Activated naive CD4-positive, alpha-beta T cell treated with anti-CD3 and anti-CD28 coated beads, Interleukin-2, amount 10 ng/mL, durations not matched to agents 7 days and 5 days (primary cell): ENCODE measurements around the gene ZSCAN4.
A peak's percentile ranks its signal among the peaks of the same experiment; 100 is the strongest.

Experiments used
- CTCF ChIA-PET: fragments of 350-600 bp; sonication (Branson Sonifier 250); formaldehyde crosslinking; loops from one replicate; lab custom pipeline; 2021; ENCODE audit warnings: antibody characterized with exemption; lab: Charles Lee
- DNase-seq: peaks from one replicate; pipeline ENCODE4 v3.0.0-alpha.2; 2020
- H3K27ac Mint-ChIP-seq: one replicate; pipeline ENCODE4 v1.8.0; 2021; ENCODE audit warnings: mild to moderate bottlenecking, moderate library complexity, mixed read lengths
- H3K27me3 Mint-ChIP-seq: one replicate; pipeline ENCODE4 v1.8.0; 2021; ENCODE audit warnings: mild to moderate bottlenecking, mixed read lengths
- H3K36me3 Mint-ChIP-seq: one replicate; pipeline ENCODE4 v1.8.0; 2021; ENCODE audit warnings: mixed read lengths
- H3K4me1 Mint-ChIP-seq: one replicate; pipeline ENCODE4 v1.8.0; 2021; ENCODE audit warnings: mixed read lengths
- H3K4me3 Mint-ChIP-seq: one replicate; pipeline ENCODE4 v1.8.0; 2021; ENCODE audit warnings: mild to moderate bottlenecking, moderate library complexity, mixed read lengths
- H3K9me3 Mint-ChIP-seq: one replicate; pipeline ENCODE4 v1.8.0; 2021; ENCODE audit warnings: mixed read lengths

The ZSCAN4 gene

DNA sequence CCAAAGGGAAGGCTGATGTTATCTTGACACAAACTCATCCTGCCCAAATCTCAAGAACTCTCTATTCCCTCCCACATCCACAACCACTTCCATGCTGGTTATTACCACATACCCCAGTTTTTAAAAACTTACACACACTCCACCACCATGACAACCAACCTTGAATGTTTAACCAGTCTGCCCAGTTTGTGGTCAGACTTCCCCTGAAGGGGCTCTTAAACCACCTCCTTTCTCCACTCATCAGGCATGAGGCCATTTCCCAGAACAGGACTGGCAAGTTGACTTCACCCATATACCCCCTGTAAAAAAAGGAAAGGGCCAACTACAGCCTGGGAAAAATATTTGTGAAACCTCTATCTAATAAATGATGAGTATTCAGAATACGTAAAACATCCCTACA lies 12.4 kb upstream of the ZSCAN4 start:
- Mint-ChIP-seq H3K27me3 (no peaks in the 10 kb centered on the region), H3K4me1 (peaks cover 7% of the 10 kb centered on the region), H3K36me3 (peaks cover 3% of the 10 kb centered on the region), H3K27ac (no peak overlapping the region), H3K4me3 (no peak overlapping the region), H3K9me3 (peaks cover 47% of the 10 kb centered on the region)
- CTCF ChIA-PET: no interaction called here
- DNase-seq: no peak

DNA sequence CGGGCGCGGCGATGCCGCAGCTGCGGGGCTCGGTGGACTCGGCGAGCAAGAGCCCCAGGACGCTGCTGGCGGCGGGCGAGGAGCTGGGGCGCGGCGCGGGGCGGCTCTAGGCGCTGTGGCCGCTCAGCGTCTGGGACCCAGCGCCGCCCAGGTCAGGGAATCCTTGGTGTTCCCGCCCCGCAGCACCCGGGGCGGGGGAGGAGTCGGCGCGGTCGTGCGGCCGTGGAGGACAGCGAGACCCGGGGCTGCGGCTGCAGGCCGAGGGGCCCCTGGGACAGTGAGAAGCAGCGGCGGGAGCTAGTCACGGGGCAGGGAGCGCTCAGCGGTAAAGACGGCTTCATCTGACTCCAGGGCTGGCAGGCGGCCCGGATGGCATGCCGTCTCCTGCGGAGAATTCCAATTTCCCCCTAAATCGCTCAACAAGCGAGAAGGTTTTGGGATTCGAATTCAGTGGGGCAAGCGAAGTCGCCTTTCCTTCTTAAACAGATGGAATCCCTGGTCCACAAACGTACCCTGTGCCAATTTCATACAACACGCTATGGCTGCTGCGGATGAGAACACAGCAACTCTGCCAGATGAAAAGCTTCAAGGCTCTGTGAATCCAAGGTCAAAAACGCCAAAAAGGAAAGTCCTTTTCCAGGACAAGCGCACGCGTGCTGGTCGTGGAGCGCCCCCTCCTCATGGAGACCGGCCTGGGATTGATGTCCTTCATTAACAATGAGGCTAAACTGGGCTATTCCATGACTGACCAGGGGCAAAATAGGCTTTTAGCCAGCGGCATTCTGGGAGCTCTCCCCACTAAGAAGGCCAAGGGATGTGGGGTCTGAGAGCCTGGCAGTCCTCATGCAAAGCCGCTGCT lies 4.2 kb upstream of the ZSCAN4 start:
- peaks cover 7% of the 10 kb centered on the region for H3K9me3 Mint-ChIP-seq
- peaks cover 24% of the 10 kb centered on the region for H3K27me3 Mint-ChIP-seq
- peaks cover 3% of the 10 kb centered on the region for H3K4me1 Mint-ChIP-seq
- H3K36me3 Mint-ChIP-seq: no peaks in the 10 kb centered on the region
- no peak overlapping the region for H3K27ac Mint-ChIP-seq
- CTCF ChIA-PET: interaction anchor here (0.9 to 1.0 kb wide), 2 partner anchors 17 to 30 kb away, joined by 3 read pairs; partner anchors contain the start of gene ZNF551
- peak; percentile 31 for DNase-seq
- H3K4me3 Mint-ChIP-seq: peak overlapping the region; percentile 75

DNA sequence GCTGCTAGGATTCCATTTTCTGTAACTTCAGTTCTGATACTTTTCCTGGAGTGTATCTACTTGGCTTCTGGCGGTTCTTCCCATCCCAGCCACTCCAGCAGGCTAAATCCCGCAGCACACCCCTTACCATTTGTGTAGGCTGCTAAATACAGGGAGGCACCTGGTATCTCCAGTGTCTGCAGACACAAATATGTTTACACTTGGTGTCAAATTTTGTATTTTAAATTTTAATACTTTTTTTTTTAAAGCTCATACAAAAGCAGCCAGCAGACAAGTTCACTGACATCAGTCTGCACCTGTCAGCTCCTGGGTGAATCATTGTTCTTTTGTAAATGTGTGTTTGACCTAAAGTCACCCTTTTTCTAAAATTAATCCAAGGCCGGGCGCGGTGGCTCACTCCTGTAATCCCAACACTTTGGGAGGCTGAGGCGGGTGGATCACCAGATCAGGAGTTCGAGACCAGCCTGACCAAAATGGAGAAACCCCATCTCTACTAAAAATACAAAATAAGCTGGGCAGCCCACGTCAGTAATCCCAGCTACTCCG lies 3.4 kb upstream of the ZSCAN4 start:
- Mint-ChIP-seq H3K27me3 (peaks cover 24% of the 10 kb centered on the region), H3K9me3 (peaks cover 7% of the 10 kb centered on the region), H3K4me3 (no peak overlapping the region), H3K36me3 (no peaks in the 10 kb centered on the region), H3K27ac (no peak overlapping the region), H3K4me1 (peaks cover 3% of the 10 kb centered on the region)
- CTCF ChIA-PET: interaction anchor here (0.9 to 1.0 kb wide), 2 partner anchors 16 to 31 kb away, joined by 3 read pairs; partner anchors contain the start of gene ZNF551
- DNase-seq: no peak

DNA sequence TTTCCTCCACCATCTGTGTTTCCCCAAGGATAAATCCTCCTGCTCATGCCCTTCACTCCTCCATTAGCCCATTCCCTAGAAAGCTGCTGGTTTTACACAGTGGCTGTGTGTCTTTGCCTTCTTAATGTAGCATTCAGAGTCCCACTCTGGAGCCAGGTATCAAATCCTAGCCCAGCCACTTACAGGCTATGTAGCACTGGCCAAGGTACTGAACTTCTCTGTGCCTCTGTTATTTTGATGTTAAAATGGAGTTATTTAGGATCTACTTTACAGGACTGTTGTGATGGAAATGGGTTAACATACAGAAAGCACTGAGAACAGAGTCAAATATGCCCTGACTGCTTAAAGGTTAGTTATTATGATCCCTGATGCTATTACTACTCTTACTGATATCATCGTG lies 1.5 kb upstream of the ZSCAN4 start:
- DNase-seq: no peak
- CTCF ChIA-PET: no interaction called here
- H3K27me3 Mint-ChIP-seq: peaks cover 28% of the 10 kb centered on the region
- H3K27ac Mint-ChIP-seq: no peak overlapping the region
- peaks cover 7% of the 10 kb centered on the region for H3K9me3 Mint-ChIP-seq
- H3K36me3 Mint-ChIP-seq: no peaks in the 10 kb centered on the region
- H3K4me3 Mint-ChIP-seq: no peak overlapping the region
- peaks cover 3% of the 10 kb centered on the region for H3K4me1 Mint-ChIP-seq

DNA sequence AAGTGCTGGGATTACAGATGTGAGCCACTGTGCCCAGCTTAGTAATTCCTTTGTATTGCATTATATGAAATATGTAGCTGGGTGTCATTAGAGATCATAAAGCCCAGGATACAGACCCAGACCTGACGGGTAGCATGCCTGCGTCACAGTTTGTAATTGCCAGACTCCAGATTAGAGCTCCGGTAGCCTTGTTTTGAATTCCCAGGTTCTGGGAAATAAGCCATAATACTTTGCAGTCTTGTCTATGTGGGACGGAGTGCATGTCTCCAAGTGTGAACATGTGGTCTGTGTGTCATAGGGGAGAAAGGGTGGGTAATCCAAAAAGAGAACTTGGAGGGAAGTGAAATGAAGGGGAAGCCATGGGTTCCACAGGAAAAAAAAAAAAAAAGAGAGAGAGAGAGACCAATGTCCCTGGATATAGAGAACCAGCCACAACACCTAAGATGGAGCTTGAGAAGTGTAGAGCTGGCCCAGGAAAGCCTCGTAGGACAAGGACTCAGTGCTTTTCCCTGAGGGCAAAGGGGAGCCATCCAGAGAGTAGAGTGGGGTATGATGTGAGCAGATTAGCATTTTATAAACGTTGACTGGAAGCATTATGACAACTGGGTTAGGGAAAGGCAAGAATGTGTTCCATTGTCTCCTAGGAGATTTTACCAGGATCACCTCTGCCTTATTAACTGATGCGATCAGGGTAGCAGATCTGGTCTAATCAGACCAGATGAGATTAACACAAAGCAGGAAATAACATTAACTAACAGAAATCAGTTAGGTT lies 2.6 kb downstream of the ZSCAN4 start:
- no peak overlapping the region for H3K4me3 Mint-ChIP-seq
- H3K9me3 Mint-ChIP-seq: peaks cover 10% of the 10 kb centered on the region
- H3K36me3 Mint-ChIP-seq: no peaks in the 10 kb centered on the region
- CTCF ChIA-PET: no interaction called here
- H3K4me1 Mint-ChIP-seq: no peaks in the 10 kb centered on the region
- DNase-seq: no peak
- no peak overlapping the region for H3K27ac Mint-ChIP-seq
- H3K27me3 Mint-ChIP-seq: peaks cover 4% of the 10 kb centered on the region

DNA sequence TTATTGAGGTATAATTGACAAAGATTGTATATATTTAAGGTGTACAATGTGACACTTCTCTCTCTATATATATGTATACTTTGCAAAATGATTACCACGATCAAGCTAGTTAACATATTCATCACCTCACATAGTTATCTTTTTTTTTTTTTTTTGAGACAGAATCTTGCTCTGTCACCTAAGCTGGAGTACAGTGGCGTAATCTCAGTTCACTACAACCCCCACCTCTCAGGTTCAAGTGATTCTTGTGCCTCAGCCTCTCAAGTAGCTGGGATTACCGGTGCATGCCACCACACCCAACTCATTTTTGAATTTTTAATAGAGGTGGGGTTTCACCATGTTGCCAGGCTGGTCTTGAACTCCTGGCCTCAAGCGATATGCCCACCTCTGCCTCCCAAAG lies 3.7 kb downstream of the ZSCAN4 start:
- H3K36me3 Mint-ChIP-seq: no peaks in the 10 kb centered on the region
- peaks cover 12% of the 10 kb centered on the region for H3K9me3 Mint-ChIP-seq
- CTCF ChIA-PET: no interaction called here
- no peaks in the 10 kb centered on the region for H3K4me1 Mint-ChIP-seq
- no peak for DNase-seq
- H3K27ac Mint-ChIP-seq: no peak overlapping the region
- no peak overlapping the region for H3K4me3 Mint-ChIP-seq
- H3K27me3 Mint-ChIP-seq: peaks cover 4% of the 10 kb centered on the region

DNA sequence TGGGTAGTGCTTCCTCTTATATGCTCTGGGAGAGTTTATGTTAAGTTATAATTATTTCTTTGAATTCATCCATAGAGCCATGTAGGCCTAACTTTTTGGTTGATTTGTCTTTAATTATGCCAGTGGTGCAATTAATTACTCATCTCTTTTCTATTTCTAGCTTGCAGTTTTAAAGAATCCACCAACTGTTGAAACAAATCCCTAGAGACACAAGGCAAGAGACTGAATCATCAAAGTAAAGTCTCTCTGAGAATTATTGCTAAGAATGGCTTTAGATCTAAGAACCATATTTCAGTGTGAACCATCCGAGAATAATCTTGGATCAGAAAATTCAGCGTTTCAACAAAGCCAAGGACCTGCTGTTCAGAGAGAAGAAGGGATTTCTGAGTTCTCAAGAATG lies 7.1 kb downstream of the ZSCAN4 start:
- Mint-ChIP-seq H3K4me3 (no peak overlapping the region), H3K27ac (no peak overlapping the region), H3K4me1 (no peaks in the 10 kb centered on the region), H3K36me3 (no peaks in the 10 kb centered on the region), H3K27me3 (peaks cover 4% of the 10 kb centered on the region), H3K9me3 (peaks cover 21% of the 10 kb centered on the region)
- CTCF ChIA-PET: no interaction called here
- DNase-seq: no peak

DNA sequence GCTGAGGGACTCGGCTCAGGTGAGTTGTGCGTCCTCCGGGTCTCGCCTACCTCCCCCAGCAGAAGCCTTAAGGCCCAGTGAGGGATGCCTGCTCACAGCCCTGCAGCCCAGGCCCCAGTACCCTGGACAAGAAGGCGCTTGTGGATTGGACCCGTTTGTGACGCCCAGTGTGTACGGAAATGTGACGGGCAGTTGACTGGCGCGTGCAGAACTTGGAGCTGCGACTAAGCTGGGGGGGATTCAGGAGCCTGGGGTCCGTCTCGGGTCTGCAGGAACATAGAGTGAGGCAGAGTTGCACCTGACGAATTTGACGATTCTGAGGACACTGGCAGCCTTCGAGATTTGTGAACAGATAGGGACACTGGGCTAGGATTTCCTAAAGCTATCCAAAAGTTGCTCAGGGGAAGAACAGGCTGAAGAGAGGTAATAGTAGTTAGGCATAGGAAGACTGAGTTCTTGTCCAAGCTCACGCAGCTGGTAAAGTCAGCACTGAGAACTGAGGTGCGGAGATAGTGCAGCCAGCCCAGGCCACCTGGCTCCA lies 13.6 kb downstream of the ZSCAN4 start:
- Mint-ChIP-seq H3K4me3 (peak overlapping the region; percentile 95), H3K4me1 (peaks cover 34% of the 10 kb centered on the region), H3K9me3 (peaks cover 65% of the 10 kb centered on the region), H3K27ac (peak overlapping the region; percentile 96), H3K36me3 (peaks cover 61% of the 10 kb centered on the region), H3K27me3 (no peaks in the 10 kb centered on the region)
- CTCF ChIA-PET: interaction anchor here (0.8 to 1.3 kb wide), 6 partner anchors 12 to 234 kb away, joined by 3 to 6 read pairs (median 3); partner anchors contain the start of genes ZNF154 and ZNF417
- DNase-seq: no peak

DNA sequence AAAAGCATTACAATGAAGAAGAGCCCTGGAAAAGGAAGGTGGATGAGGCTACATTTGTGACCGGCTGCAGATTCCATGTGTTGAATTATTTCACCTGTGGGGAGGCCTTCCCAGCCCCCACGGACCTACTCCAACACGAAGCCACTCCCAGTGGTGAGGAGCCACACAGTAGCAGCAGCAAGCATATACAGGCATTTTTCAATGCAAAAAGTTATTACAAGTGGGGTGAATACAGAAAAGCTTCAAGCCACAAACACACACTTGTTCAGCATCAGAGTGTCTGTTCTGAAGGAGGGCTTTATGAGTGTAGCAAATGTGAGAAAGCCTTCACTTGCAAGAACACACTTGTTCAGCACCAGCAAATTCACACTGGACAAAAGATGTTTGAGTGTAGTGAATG lies 18.0 kb downstream of the ZSCAN4 start:
- H3K27me3 Mint-ChIP-seq: no peaks in the 10 kb centered on the region
- H3K4me3 Mint-ChIP-seq: no peak overlapping the region
- peaks cover 88% of the 10 kb centered on the region for H3K9me3 Mint-ChIP-seq
- no peak overlapping the region for H3K27ac Mint-ChIP-seq
- DNase-seq: no peak
- H3K4me1 Mint-ChIP-seq: peaks cover 29% of the 10 kb centered on the region
- peaks cover 87% of the 10 kb centered on the region for H3K36me3 Mint-ChIP-seq
- CTCF ChIA-PET: no interaction called here

DNA sequence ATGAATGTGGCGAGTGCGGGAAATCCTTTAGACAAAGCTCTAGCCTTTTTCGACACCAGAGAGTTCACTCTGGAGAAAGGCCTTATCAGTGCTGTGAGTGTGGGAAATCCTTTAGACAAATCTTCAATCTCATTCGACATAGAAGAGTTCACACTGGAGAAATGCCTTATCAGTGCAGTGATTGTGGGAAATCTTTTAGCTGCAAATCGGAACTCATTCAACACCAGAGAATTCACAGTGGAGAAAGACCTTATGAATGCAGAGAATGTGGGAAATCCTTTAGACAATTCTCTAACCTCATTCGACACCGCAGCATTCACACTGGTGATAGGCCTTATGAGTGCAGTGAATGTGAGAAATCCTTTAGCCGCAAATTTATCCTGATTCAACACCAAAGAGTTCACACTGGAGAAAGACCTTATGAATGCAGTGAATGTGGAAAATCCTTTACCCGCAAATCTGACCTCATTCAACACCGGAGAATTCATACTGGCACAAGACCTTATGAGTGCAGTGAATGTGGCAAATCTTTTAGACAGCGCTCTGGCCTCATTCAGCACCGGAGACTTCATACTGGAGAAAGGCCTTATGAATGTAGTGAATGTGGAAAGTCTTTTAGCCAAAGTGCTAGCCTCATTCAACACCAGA lies 18.8 kb downstream of the ZSCAN4 start:
- H3K9me3 Mint-ChIP-seq: peaks cover 84% of the 10 kb centered on the region
- no peak overlapping the region for H3K4me3 Mint-ChIP-seq

DNA sequence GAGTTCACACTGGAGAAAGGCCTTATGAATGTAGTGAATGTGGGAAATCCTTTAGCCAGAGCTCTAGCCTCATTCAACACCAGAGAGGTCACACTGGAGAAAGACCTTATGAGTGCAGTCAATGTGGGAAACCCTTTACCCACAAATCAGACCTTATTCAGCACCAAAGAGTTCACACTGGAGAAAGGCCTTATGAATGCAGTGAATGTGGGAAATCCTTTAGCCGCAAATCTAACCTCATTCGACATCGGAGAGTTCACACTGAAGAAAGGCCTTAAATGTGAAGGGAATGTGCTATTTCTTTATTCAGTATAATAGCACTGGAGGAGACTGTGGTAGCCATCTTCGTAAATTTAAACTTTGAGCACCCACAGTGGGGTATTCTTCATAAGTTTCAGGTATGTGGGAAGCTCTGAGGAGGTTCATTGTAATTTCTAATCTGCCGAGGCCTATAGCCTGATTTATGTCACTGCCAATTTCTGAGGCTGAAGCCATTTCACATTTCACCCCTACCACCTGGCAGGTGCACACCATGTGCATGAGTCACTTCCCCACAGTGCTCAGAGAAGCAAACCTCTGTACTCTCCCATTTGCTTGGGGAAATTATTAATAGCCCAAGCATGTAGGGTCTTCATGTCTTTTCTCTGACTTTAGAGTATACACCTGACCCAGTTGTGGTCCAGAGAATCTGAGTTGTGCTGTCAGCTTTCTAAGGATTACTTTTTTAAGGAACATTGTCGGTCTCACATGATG lies 19.5 kb downstream of the ZSCAN4 start:
- Mint-ChIP-seq H3K27me3 (no peaks in the 10 kb centered on the region), H3K4me3 (no peak overlapping the region), H3K36me3 (peaks cover 80% of the 10 kb centered on the region), H3K27ac (no peak overlapping the region), H3K4me1 (peaks cover 15% of the 10 kb centered on the region), H3K9me3 (peaks cover 83% of the 10 kb centered on the region)
- CTCF ChIA-PET: no interaction called here
- DNase-seq: no peak

More for the DNA sequence above, 18.8 kb downstream of the ZSCAN4 start:
- peaks cover 82% of the 10 kb centered on the region for H3K36me3 Mint-ChIP-seq
- H3K4me1 Mint-ChIP-seq: peaks cover 22% of the 10 kb centered on the region
- CTCF ChIA-PET: no interaction called here
- no peak for DNase-seq
- H3K27me3 Mint-ChIP-seq: no peaks in the 10 kb centered on the region
- no peak overlapping the region for H3K27ac Mint-ChIP-seq

DNA sequence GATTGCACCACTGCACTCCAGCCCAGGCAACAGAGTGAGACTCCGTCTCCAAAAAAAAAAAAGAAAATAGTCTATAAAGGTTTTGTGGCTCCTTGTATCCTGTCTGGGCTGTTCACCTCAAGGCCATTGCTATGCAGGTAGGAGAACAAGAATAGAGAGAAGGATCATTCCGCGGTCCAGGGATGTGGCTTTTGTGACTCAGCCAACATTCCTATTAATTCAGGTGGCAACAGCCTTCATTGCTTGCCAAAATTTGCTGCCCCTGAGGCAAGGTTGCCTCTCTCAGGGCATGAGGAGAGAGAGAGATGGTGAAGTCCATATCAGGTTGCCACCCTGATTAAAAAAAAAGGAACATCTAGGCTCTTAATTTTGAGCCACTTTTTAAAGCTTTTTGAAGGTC lies 21.0 kb downstream of the ZSCAN4 start:
- DNase-seq: no peak
- no peaks in the 10 kb centered on the region for H3K4me1 Mint-ChIP-seq
- H3K27me3 Mint-ChIP-seq: no peaks in the 10 kb centered on the region
- peaks cover 74% of the 10 kb centered on the region for H3K36me3 Mint-ChIP-seq
- CTCF ChIA-PET: no interaction called here
- no peak overlapping the region for H3K27ac Mint-ChIP-seq
- H3K4me3 Mint-ChIP-seq: no peak overlapping the region
- peaks cover 81% of the 10 kb centered on the region for H3K9me3 Mint-ChIP-seq

DNA sequence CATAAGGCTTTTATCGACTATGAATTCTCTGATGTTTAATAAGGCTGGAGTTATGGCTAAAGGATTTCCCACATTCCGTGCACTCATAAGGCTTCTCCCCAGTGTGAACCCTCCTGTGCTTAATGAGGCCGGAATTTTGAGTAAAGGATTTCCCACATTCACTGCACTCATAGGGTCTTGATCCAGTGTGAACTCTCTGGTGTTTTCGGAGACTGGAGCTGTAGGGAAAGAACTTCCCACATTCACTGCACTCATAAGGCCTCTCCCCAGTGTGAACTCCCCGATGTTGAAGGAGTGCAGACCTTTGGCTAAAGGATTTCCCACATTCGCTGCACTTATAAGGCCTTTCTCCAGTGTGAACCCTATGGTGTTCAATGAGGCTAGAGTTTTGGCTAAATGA lies 32.9 kb downstream of the ZSCAN4 start:
- Mint-ChIP-seq H3K4me1 (no peaks in the 10 kb centered on the region), H3K27me3 (no peaks in the 10 kb centered on the region), H3K4me3 (no peak overlapping the region), H3K27ac (no peak overlapping the region), H3K36me3 (peaks cover 45% of the 10 kb centered on the region), H3K9me3 (peaks cover 72% of the 10 kb centered on the region)
- CTCF ChIA-PET: no interaction called here
- DNase-seq: no peak
